HepG2 (cell line): ENCODE results near the gene PHF13. TPM values are rescaled to one million over a fixed set of nuclear protein-coding genes. Genes with fewer than 3 reads are reported as not detected.

Source experiments
- CENPT ChIP-seq: sonication (generic); formaldehyde crosslinking; IDR thresholded peaks from 2 replicates; pipeline ENCODE4 v1.8.0; 2022; ENCODE audit warnings: low read depth, mild to moderate bottlenecking, moderate library complexity, missing genetic modification reagents
- ELF3 ChIP-seq: IDR thresholded peaks from 2 replicates; pipeline ENCODE4 v1.6.1; 2016; ENCODE audit warnings: missing genetic modification reagents, missing compliant biosample characterization
- FOXA3 ChIP-seq: IDR thresholded peaks from 2 replicates; pipeline ENCODE4 v1.6.1; 2016; ENCODE audit warnings: missing genetic modification reagents, missing compliant biosample characterization
- HNRNPLL ChIP-seq: fragments of 200-400 bp; formaldehyde crosslinking; IDR thresholded peaks from 2 replicates; pipeline ENCODE4 v1.6.1; 2017; ENCODE audit warnings: mild to moderate bottlenecking, low read depth, low read length; ENCODE audit not compliant: poor library complexity, severe bottlenecking
- JUN ChIP-seq: sonication (generic); formaldehyde crosslinking; IDR thresholded peaks from 2 replicates; pipeline ENCODE4 v1.4.0; 2020; ENCODE audit warnings: mild to moderate bottlenecking, missing genetic modification reagents
- KDM5B ChIP-seq: sonication (generic); formaldehyde crosslinking; IDR thresholded peaks from 2 replicates; pipeline ENCODE4 v1.4.0; 2020; ENCODE audit warnings: missing genetic modification reagents, mild to moderate bottlenecking, borderline replicate concordance
- MLLT10 ChIP-seq: sonication (generic); formaldehyde crosslinking; IDR thresholded peaks from 2 replicates; pipeline ENCODE4 v1.4.0; 2020; ENCODE audit warnings: missing genetic modification reagents
- MTA3 ChIP-seq: sonication (generic); formaldehyde crosslinking; IDR thresholded peaks from 2 replicates; pipeline ENCODE4 v1.4.0; 2020; ENCODE audit warnings: missing genetic modification reagents
- MTF1 ChIP-seq: sonication (generic); formaldehyde crosslinking; IDR thresholded peaks from 2 replicates; pipeline ENCODE4 v1.5.0; 2020; ENCODE audit warnings: missing genetic modification reagents
- NFE2L1 ChIP-seq: sonication (generic); formaldehyde crosslinking; IDR thresholded peaks from 2 replicates; pipeline ENCODE4 v1.4.0; 2020; ENCODE audit warnings: missing genetic modification reagents, mild to moderate bottlenecking, borderline replicate concordance
- NKX3-1 ChIP-seq: sonication (generic); formaldehyde crosslinking; IDR thresholded peaks from 2 replicates; pipeline ENCODE4 v1.5.0; 2020; ENCODE audit warnings: missing genetic modification reagents
- SIX1 ChIP-seq: sonication (generic); formaldehyde crosslinking; IDR thresholded peaks from 2 replicates; pipeline ENCODE4 v1.4.0; 2020; ENCODE audit warnings: missing genetic modification reagents, borderline replicate concordance
- SMAD1 ChIP-seq: sonication (generic); formaldehyde crosslinking; IDR thresholded peaks from 2 replicates; pipeline ENCODE4 v1.4.0; 2020; ENCODE audit warnings: missing genetic modification reagents, low read depth, mild to moderate bottlenecking, borderline replicate concordance
- SP5 ChIP-seq: IDR thresholded peaks from 2 replicates; pipeline ENCODE4 v1.6.1; 2016; ENCODE audit warnings: low read depth, borderline replicate concordance
- TBP ChIP-seq: sonication (generic); formaldehyde crosslinking; IDR thresholded peaks from 2 replicates; pipeline ENCODE4 v1.5.0; 2020; ENCODE audit warnings: missing genetic modification reagents
- U2AF2 ChIP-seq: fragments of 200-400 bp; formaldehyde crosslinking; IDR thresholded peaks from 2 replicates; pipeline ENCODE4 v1.6.1; 2017; ENCODE audit warnings: low read depth, mild to moderate bottlenecking, low read length
- ZNF121 ChIP-seq: sonication (generic); formaldehyde crosslinking; IDR thresholded peaks from 2 replicates; pipeline ENCODE4 v1.5.0; 2020; ENCODE audit warnings: mild to moderate bottlenecking, missing genetic modification reagents
- ZNF382 ChIP-seq: sonication (generic); formaldehyde crosslinking; IDR thresholded peaks from 2 replicates; pipeline ENCODE4 v1.5.0; 2020; ENCODE audit warnings: missing genetic modification reagents, mild to moderate bottlenecking, borderline replicate concordance
- ZNF557 ChIP-seq: sonication (generic); formaldehyde crosslinking; IDR thresholded peaks from 2 replicates; pipeline ENCODE4 v1.4.0; 2020; ENCODE audit warnings: missing genetic modification reagents
- ZNF768 ChIP-seq: sonication (generic); formaldehyde crosslinking; IDR thresholded peaks from 2 replicates; pipeline ENCODE4 v1.4.0; 2020; ENCODE audit warnings: missing genetic modification reagents
- ZNF782 ChIP-seq: sonication (generic); formaldehyde crosslinking; IDR thresholded peaks from 2 replicates; pipeline ENCODE4 v1.4.0; 2020; ENCODE audit warnings: missing genetic modification reagents, mild to moderate bottlenecking, borderline replicate concordance
- ZNF891 ChIP-seq: sonication (generic); formaldehyde crosslinking; IDR thresholded peaks from 2 replicates; pipeline ENCODE4 v1.5.0; 2020; ENCODE audit warnings: mild to moderate bottlenecking, missing genetic modification reagents
- polyA plus RNA-seq, 8 experiments: library from polyadenylated mRNA; depleted of rRNA in 3 of 8; stranded (reverse) in 7 of 8; unstranded in 1 of 8; fragments of >200 nt; fragmentation: Illumina TruSeq in 4 of 8; extraction: Trizol in 4 of 8; gene quantifications; 2 replicates each; pipeline versions ENCODE4 v1.2.1 to v1.2.3, GENCODE V29; 2011 to 2016; ENCODE audit warnings: low read depth in 4 of 8, missing spikeins in 1 of 8, mixed read lengths in 1 of 8; ENCODE audit not compliant: insufficient read depth in 1 of 8
- total RNA-seq, 5 experiments: library from RNA; depleted of rRNA; stranded (reverse); fragments of >200 nt; fragmentation: Illumina TruSeq; extraction: Trizol; gene quantifications; 2 replicates each; pipeline ENCODE4 v1.2.3, GENCODE V29; 2016; ENCODE audit warnings: low read depth in 1 of 5
- TF ChIP-seq, protein P1 (sequence below): sonication (generic); formaldehyde crosslinking; IDR thresholded peaks from 2 replicates; pipeline ENCODE4 v1.5.0; 2020; ENCODE audit warnings: mild to moderate bottlenecking, missing genetic modification reagents, moderate library complexity
- TF ChIP-seq, protein P2 (sequence below): sonication (generic); formaldehyde crosslinking; conservative IDR thresholded peaks from 2 replicates; pipeline ENCODE4 v1.8.0; 2022; ENCODE audit warnings: missing genetic modification reagents
- TF ChIP-seq, protein P3 (sequence below): sonication (generic); formaldehyde crosslinking; IDR thresholded peaks from 2 replicates; pipeline ENCODE4 v1.8.0; 2022; ENCODE audit warnings: mild to moderate bottlenecking, missing genetic modification reagents, moderate library complexity
- TF ChIP-seq, protein P4 (sequence below): sonication (generic); formaldehyde crosslinking; conservative IDR thresholded peaks from 2 replicates; pipeline ENCODE4 v1.8.0; 2022; ENCODE audit warnings: low read depth, missing genetic modification reagents

Gene PHF13
- total and polyA plus RNA-seq, 2 of the 13 experiments (the other 11 are each of a cell fraction or from before 2014, with no cell fraction given): 4.7 to 7.4 TPM

DNA sequence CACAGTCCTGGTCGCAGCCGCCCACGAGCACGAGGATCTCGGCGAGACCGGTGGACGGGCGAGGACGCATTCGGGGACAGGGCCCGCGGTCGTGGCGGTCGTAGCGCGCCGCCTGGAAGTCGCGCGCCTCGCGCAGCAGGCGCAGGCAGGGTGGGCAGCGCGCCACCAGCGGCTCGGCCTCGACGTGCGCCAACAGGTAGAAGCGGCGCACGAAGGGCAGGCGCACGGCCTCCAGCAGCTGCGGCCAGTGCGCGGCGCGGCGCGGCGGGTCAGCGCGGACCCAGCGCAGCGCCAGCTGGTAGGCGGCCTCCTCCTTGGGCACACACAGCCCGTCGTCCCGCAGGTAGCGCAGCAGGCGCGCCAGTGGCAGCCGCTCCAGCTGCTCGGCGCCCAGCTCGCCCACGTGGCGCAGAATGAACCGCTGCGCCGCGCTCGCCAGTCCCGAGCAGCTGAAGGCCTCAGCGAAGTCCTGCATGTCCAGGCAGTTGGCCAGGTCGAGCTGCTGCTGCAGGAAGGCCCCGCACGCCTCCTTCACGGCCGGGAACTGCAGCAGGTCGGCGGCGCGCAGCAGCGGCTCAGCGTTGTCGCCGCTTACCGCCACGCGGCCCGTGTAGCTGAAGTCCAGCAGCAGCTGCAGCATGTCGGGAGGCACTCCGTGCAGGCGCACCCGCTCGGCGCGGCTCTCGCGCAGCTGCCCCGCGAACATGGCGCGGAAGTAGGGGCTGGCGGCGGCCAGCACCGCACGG is 11.4 kb upstream of the PHF13 start (continued):
- TF ChIP-seq, protein P1, sequence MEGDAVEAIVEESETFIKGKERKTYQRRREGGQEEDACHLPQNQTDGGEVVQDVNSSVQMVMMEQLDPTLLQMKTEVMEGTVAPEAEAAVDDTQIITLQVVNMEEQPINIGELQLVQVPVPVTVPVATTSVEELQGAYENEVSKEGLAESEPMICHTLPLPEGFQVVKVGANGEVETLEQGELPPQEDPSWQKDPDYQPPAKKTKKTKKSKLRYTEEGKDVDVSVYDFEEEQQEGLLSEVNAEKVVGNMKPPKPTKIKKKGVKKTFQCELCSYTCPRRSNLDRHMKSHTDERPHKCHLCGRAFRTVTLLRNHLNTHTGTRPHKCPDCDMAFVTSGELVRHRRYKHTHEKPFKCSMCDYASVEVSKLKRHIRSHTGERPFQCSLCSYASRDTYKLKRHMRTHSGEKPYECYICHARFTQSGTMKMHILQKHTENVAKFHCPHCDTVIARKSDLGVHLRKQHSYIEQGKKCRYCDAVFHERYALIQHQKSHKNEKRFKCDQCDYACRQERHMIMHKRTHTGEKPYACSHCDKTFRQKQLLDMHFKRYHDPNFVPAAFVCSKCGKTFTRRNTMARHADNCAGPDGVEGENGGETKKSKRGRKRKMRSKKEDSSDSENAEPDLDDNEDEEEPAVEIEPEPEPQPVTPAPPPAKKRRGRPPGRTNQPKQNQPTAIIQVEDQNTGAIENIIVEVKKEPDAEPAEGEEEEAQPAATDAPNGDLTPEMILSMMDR (CRISPR knock-in tag): peak; percentile 12; the same call in 1 of the 2 replicates
- TF ChIP-seq CENPT (CRISPR knock-in tag) (no peak; the same call in 1 of the 2 replicates), MTF1 (no peak), SP5 (CRISPR knock-in tag) (no peak), ZNF768 (CRISPR knock-in tag) (no peak), MTA3 (CRISPR knock-in tag) (no peak), ELF3 (CRISPR knock-in tag) (no peak), NKX3-1 (CRISPR knock-in tag) (no peak), SMAD1 (CRISPR knock-in tag) (no peak), NFE2L1 (CRISPR knock-in tag) (0 out of 2 replicates have a peak, but pooled peaks have one; percentile 39), HNRNPLL (peak; percentile 99), ZNF382 (no peak), MLLT10 (CRISPR knock-in tag) (no peak), ZNF782 (CRISPR knock-in tag) (no peak; the same call in 1 of the 2 replicates), U2AF2 (no peak), ZNF121 (CRISPR knock-in tag) (no peak; the same call in 1 of the 2 replicates), ZNF557 (CRISPR knock-in tag) (0 out of 2 replicates have a peak, but pooled peaks have one; percentile 32), ZNF891 (CRISPR knock-in tag) (no peak), TBP (CRISPR knock-in tag) (no peak), KDM5B (CRISPR knock-in tag) (peak; percentile 21), JUN (CRISPR knock-in tag) (no peak), FOXA3 (CRISPR knock-in tag) (no peak), SIX1 (CRISPR knock-in tag) (no peak)
- TF ChIP-seq, protein P2, sequence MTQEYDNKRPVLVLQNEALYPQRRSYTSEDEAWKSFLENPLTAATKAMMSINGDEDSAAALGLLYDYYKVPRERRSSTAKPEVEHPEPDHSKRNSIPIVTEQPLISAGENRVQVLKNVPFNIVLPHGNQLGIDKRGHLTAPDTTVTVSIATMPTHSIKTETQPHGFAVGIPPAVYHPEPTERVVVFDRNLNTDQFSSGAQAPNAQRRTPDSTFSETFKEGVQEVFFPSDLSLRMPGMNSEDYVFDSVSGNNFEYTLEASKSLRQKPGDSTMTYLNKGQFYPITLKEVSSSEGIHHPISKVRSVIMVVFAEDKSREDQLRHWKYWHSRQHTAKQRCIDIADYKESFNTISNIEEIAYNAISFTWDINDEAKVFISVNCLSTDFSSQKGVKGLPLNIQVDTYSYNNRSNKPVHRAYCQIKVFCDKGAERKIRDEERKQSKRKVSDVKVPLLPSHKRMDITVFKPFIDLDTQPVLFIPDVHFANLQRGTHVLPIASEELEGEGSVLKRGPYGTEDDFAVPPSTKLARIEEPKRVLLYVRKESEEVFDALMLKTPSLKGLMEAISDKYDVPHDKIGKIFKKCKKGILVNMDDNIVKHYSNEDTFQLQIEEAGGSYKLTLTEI (CRISPR knock-in tag): no peak; the same call in 1 of the 2 replicates
- TF ChIP-seq, protein P3, sequence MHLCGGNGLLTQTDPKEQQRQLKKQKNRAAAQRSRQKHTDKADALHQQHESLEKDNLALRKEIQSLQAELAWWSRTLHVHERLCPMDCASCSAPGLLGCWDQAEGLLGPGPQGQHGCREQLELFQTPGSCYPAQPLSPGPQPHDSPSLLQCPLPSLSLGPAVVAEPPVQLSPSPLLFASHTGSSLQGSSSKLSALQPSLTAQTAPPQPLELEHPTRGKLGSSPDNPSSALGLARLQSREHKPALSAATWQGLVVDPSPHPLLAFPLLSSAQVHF (CRISPR knock-in tag): no peak
- TF ChIP-seq, protein P4, sequence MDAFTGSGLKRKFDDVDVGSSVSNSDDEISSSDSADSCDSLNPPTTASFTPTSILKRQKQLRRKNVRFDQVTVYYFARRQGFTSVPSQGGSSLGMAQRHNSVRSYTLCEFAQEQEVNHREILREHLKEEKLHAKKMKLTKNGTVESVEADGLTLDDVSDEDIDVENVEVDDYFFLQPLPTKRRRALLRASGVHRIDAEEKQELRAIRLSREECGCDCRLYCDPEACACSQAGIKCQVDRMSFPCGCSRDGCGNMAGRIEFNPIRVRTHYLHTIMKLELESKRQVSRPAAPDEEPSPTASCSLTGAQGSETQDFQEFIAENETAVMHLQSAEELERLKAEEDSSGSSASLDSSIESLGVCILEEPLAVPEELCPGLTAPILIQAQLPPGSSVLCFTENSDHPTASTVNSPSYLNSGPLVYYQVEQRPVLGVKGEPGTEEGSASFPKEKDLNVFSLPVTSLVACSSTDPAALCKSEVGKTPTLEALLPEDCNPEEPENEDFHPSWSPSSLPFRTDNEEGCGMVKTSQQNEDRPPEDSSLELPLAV (CRISPR knock-in tag): no peak
